ENCODE measurements around the gene CCNC.

Gene CCNC

DNA sequence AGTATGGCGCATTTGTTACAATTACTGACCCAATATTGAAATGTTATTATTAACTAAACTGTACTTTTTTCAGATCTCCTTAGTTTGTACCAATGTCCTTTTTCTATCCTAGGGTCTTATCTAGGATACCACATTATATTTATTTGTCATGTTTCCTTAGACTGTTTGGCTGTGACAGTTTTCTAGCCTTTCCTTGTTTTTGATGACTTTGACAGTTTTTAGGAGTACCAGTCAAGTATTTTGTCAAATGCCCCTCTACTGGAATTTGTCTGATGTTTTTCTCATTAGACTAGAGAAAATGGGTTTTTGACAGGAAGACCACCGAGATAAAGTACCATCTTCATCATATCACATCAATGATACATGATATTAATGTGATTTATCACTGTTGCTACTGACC is 14.6 kb downstream of the CCNC start:
- TF ChIP-seq, protein P1, sequence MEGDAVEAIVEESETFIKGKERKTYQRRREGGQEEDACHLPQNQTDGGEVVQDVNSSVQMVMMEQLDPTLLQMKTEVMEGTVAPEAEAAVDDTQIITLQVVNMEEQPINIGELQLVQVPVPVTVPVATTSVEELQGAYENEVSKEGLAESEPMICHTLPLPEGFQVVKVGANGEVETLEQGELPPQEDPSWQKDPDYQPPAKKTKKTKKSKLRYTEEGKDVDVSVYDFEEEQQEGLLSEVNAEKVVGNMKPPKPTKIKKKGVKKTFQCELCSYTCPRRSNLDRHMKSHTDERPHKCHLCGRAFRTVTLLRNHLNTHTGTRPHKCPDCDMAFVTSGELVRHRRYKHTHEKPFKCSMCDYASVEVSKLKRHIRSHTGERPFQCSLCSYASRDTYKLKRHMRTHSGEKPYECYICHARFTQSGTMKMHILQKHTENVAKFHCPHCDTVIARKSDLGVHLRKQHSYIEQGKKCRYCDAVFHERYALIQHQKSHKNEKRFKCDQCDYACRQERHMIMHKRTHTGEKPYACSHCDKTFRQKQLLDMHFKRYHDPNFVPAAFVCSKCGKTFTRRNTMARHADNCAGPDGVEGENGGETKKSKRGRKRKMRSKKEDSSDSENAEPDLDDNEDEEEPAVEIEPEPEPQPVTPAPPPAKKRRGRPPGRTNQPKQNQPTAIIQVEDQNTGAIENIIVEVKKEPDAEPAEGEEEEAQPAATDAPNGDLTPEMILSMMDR (IDR thresholded peaks at IDR 0.05; ENCODE audit: low read depth, low read length) = no peak

GRCh38 chr6:99550046-99550748 is 18.3 kb downstream of the CCNC start:
- TF ChIP-seq, protein P1 (IDR thresholded peaks at IDR 0.05; ENCODE audit: low read depth, low read length) = no peak
- no peak overlapping the region for H3K4me3 ChIP-seq (ENCODE audit: low read depth, low read length)

More for the DNA sequence above, 14.6 kb downstream of the CCNC start:
- no peak overlapping the region for H3K4me3 ChIP-seq (ENCODE audit: low read depth, low read length)

DNA sequence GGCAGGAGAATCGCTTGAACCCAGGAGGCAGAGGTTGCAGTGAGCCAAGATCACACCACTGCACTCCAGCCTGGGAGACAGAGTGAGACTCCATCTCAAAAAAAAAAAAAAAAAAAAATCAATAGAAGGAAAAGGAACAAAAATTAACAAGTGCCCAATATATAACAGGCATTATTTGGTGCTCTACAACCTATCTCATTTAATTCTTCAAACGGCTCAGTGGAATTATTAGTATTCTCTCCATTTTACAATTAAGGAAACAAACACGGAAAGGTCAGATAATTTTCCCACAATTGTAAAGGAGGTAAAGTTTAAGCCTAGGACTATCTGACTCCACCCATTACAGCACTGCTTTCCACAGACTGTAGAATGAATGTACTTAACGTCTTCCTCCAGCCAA is 19.8 kb downstream of the CCNC start:
- no peak overlapping the region for H3K4me3 ChIP-seq (ENCODE audit: low read depth, low read length)
- TF ChIP-seq, protein P1 (IDR thresholded peaks at IDR 0.05; ENCODE audit: low read depth, low read length) = no peak

DNA sequence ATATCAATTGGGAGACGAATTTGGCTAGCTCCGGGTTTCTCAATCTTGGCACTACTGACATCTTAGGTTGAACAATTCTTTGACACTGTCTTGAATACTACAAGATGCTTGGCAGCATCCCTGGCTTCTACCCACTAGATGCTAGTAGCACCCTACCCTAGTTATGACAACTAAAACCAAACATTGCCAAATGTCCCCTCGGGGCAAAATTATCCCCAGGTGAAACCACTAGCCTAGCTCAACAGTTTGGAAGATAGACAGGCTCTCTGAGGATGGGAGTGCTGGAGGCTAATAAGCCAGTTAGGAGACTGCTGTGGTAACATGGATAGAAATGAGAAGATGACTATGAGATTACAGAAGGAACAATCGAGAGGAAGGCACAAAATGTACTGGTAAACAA is 20.9 kb downstream of the CCNC start:
- no peak overlapping the region for H3K4me3 ChIP-seq (ENCODE audit: low read depth, low read length)
- TF ChIP-seq, protein P1 (IDR thresholded peaks at IDR 0.05; ENCODE audit: low read depth, low read length) = no peak

DNA sequence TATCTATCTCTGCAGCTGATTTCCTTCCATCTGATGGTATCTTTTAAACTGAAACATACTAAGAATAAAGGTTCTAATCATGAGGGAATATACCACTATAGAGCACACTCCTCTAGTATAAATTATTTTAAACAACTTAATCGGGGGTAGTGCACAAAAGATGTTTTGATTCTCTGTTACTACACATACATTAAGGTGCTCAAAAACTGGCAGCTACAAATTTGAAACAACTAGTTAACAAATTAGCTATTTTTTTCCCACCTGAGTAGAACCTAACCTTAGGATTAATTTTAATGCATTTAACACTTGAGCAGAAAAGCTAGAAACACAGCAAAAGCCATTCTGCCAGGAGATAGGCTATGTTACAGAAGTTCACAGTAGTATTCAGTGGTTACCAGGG is 23.0 kb downstream of the CCNC start:
- TF ChIP-seq, protein P1 (IDR thresholded peaks at IDR 0.05; ENCODE audit: low read depth, low read length) = no peak
- H3K4me3 ChIP-seq (ENCODE audit: low read depth, low read length) = no peak overlapping the region

DNA sequence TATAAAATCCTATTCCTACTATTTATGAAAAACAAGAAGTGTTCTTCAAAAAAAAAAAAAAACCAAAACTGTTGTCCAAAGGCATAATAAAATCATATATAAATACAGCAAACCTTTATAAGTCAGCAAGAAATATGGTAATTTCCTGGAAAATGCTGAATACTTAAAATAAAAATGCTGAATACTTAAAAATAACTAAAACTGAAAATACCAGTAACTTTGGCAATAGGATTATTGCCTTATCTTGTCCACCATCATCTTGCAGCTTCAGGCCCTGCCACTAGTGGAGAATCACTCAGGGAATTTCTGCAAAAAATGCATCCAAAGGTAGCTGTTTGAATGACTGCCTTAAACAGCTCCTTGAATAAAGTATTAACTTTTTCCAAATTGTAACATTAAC is 24.5 kb downstream of the CCNC start:
- TF ChIP-seq, protein P1 (IDR thresholded peaks at IDR 0.05; ENCODE audit: low read depth, low read length) = no peak
- no peak overlapping the region for H3K4me3 ChIP-seq (ENCODE audit: low read depth, low read length)

DNA sequence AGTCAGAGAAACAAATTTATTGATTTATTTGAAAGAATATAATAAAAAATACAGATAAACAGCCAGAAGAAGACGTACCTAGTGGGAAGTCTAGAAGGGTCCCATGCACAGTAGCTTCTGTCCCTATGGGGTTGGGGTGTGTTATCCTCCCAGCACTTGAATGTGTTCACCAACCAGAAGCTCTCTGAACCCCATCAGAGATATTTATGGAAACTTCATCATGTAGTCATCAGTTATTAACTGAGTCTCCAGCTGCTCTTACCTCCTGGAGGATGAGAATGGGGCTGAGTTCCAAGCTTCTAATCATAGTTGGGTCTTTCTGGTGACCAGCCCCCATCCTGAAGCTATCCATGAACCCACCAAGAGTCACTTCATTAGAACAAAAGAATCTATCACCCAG is 37.8 kb downstream of the CCNC start:
- no peak overlapping the region for H3K4me3 ChIP-seq (ENCODE audit: low read depth, low read length)
- TF ChIP-seq, protein P1 (IDR thresholded peaks at IDR 0.05; ENCODE audit: low read depth, low read length) = no peak
